KMS-11 (cell line): ENCODE measurements around the gene IFT172.
"Not testable (repeated sequence)": the region's sequence is repeated elsewhere in the genome, so short reads cannot be mapped to it uniquely, and the experiment has no call there.

Experiments used
- H2AFZ ChIP-seq: fragments of 200-600 bp; sonication (generic); 2 replicates; pipeline ENCODE4 v1.6.1; 2016; ENCODE audit warnings: antibody characterized with exemption, mixed run types, low read depth
- H3K27ac ChIP-seq: fragments of 200-600 bp; sonication (generic); 2 replicates; pipeline ENCODE4 v1.6.1; 2016; ENCODE audit warnings: mild to moderate bottlenecking, mixed run types
- H3K27me3 ChIP-seq: fragments of 200-600 bp; sonication (generic); 2 replicates; pipeline ENCODE4 v1.6.1; 2017; ENCODE audit warnings: mild to moderate bottlenecking, low read depth, mixed run types, moderate library complexity; ENCODE audit not compliant: insufficient read depth
- H3K36me3 ChIP-seq: fragments of 200-600 bp; sonication (generic); 2 replicates; pipeline ENCODE4 v1.6.1; 2017; ENCODE audit warnings: mild to moderate bottlenecking, mixed run types; ENCODE audit not compliant: insufficient read depth
- H3K4me1 ChIP-seq: fragments of 200-600 bp; sonication (generic); 2 replicates; pipeline ENCODE4 v1.6.1; 2016; ENCODE audit warnings: mild to moderate bottlenecking, low read depth, mixed run types; ENCODE audit not compliant: poor library complexity, severe bottlenecking
- H3K4me2 ChIP-seq: fragments of 200-600 bp; sonication (generic); 2 replicates; pipeline ENCODE4 v1.7.0; 2016; ENCODE audit warnings: mild to moderate bottlenecking, mixed run types
- H3K4me3 ChIP-seq: fragments of 200-600 bp; sonication (generic); IDR thresholded peaks from 2 replicates; pipeline ENCODE4 v1.6.1; 2017; ENCODE audit warnings: low read depth, low read length, mixed read lengths; ENCODE audit not compliant: insufficient read depth
- H3K79me2 ChIP-seq: fragments of 200-600 bp; sonication (generic); 2 replicates; pipeline ENCODE4 v1.6.1; 2016; ENCODE audit warnings: low read depth, mixed run types; ENCODE audit not compliant: insufficient read depth
- H3K9ac ChIP-seq: fragments of 200-600 bp; sonication (generic); 2 replicates; pipeline ENCODE4 v1.6.1; 2016; ENCODE audit warnings: mild to moderate bottlenecking, mixed run types
- H4K20me1 ChIP-seq: fragments of 200-600 bp; sonication (generic); 2 replicates; pipeline ENCODE4 v1.6.1; 2016; ENCODE audit warnings: mild to moderate bottlenecking, mixed run types; ENCODE audit not compliant: insufficient read depth
- TF ChIP-seq, protein P1 (sequence below): fragments of 200-600 bp; sonication (generic); conservative IDR thresholded peaks from 2 replicates; pipeline ENCODE4 v1.6.1; 2017; ENCODE audit warnings: low read depth, mild to moderate bottlenecking, antibody characterized with exemption, low read length, moderate library complexity, mixed read lengths

The IFT172 gene

DNA sequence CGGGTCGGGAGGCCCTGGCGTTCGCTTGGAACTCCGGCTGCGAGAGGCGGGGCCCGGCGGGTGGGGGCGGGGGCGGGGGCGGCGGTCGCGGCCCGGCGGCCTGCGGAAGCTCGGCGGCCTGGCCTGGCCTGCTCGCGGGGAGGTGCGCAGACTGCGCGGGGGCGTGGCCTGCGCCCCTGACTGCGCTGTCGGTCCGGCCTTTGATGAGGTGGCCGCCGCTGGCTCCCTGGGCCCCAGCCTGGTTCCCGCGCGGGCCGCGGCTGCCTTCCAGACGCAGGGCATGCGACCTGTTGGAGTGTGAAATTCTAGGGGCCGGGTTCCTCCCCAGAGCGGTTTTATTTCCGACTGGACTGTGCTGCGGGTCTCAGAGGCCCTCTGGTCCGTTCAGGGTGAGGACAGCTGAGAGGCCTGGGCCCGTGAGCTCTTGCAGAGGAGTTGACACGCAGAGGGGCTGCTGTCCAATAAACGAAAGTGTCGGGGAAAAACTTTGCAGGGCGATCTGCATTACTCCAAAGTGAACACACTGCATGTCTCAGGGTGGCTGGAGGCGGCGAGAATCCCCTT is 60.5 kb downstream of the IFT172 start:
- Histone ChIP-seq H3K4me3 (peak overlapping the region; percentile 38), H3K27ac (peak overlapping the region; percentile 74), H4K20me1 (no peaks in the 10 kb centered on the region), H3K36me3 (no peaks in the 10 kb centered on the region), H2AFZ (peak overlapping the region; percentile 87; the same call in 1 of the 2 replicates), H3K9ac (peak overlapping the region; percentile 78; the same call in 1 of the 2 replicates), H3K79me2 (peaks cover 30% of the 10 kb centered on the region), H3K4me1 (peaks cover 29% of the 10 kb centered on the region), H3K27me3 (no peaks in the 10 kb centered on the region), H3K4me2 (peak overlapping the region; percentile 91)
- TF ChIP-seq, protein P1, sequence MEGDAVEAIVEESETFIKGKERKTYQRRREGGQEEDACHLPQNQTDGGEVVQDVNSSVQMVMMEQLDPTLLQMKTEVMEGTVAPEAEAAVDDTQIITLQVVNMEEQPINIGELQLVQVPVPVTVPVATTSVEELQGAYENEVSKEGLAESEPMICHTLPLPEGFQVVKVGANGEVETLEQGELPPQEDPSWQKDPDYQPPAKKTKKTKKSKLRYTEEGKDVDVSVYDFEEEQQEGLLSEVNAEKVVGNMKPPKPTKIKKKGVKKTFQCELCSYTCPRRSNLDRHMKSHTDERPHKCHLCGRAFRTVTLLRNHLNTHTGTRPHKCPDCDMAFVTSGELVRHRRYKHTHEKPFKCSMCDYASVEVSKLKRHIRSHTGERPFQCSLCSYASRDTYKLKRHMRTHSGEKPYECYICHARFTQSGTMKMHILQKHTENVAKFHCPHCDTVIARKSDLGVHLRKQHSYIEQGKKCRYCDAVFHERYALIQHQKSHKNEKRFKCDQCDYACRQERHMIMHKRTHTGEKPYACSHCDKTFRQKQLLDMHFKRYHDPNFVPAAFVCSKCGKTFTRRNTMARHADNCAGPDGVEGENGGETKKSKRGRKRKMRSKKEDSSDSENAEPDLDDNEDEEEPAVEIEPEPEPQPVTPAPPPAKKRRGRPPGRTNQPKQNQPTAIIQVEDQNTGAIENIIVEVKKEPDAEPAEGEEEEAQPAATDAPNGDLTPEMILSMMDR: no peak

DNA sequence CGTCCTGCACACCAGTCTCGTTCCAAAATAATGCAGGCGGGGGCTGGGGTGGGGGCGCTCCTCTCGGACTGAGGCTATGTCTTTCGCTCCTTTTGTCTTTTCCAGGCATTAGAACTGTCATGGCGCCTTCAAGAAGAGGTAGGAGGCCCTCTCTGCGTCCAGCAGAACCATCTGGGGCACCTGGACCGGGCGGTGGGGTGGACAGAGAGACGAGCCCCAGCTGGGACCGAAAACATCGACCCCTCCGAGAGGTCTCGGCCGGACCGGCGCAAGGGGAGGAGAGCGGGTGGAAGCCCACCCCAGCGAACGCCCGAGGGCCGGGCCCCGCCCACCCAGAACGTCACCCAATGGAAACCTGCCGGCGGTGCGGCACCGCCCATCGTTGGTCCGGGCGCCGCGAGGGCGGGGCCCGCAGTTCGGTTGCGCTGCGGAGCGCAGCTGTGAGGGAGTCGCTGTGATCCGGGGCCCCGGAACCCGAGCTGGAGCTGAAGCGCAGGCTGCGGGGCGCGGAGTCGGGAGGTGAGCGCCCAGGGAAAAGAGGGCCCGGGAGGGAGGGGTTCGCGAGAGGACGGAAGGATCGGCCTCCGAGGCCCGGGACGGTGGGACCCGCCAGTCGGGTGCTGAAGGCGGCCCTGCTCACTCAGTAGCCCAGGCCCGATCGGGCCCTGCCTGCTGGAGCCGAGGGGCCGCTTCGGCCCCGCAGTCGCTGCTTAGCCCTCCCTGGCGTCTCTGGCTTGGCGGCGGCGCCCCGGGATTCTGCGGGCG is 61.1 kb downstream of the IFT172 start, which contains the start of gene NRBP1:
TSS of gene NRBP1 (plus strand) at position 419 of the 765 bp plus-strand sequence. CDS start 4,643 bp downstream, outside the sequence.
- peaks cover 30% of the 10 kb centered on the region for H3K79me2 ChIP-seq
- peak within 1 kb of the TSS; percentile 78 for H3K9ac ChIP-seq
- no peaks in the 10 kb centered on the region for H4K20me1 ChIP-seq
- H3K4me1 ChIP-seq: peaks cover 29% of the 10 kb centered on the region
- peak within 1 kb of the TSS; percentile 38 for H3K4me3 ChIP-seq
- peak within 1 kb of the TSS; percentile 74 for H3K27ac ChIP-seq
- no peaks in the 10 kb centered on the region for H3K36me3 ChIP-seq
- peak within 1 kb of the TSS; percentile 87 for H2AFZ ChIP-seq
- no peaks in the 10 kb centered on the region for H3K27me3 ChIP-seq
- TF ChIP-seq, protein P1: no peak
- H3K4me2 ChIP-seq: peak within 1 kb of the TSS; percentile 93

DNA sequence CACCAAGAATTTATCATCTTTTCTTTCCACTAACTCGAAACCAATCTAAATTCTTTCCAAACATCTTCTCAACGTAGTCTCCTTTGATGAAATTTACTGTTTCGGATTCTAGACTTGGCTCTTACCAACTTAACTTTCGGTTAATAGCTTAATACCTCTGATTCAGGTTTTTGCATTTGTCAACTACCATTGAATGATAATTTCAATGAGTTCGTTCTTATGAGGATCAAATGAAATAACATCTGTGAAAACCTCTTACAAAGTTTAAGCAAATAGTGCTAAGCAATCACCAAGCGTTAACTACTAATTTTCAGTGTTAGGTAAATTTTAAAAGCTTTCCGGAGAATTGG is 61.7 kb downstream of the IFT172 start:
- peak overlapping the region; percentile 74 for H3K27ac ChIP-seq
- H3K36me3 ChIP-seq: no peaks in the 10 kb centered on the region
- H4K20me1 ChIP-seq: no peaks in the 10 kb centered on the region
- peaks cover 30% of the 10 kb centered on the region for H3K79me2 ChIP-seq
- TF ChIP-seq, protein P1: no peak
- peak overlapping the region; percentile 93 for H3K4me2 ChIP-seq
- H3K27me3 ChIP-seq: no peaks in the 10 kb centered on the region
- H2AFZ ChIP-seq: peak overlapping the region; percentile 87
- H3K9ac ChIP-seq: peak overlapping the region; percentile 78; the same call in 1 of the 2 replicates
- H3K4me1 ChIP-seq: peaks cover 29% of the 10 kb centered on the region
- no peak overlapping the region for H3K4me3 ChIP-seq

DNA sequence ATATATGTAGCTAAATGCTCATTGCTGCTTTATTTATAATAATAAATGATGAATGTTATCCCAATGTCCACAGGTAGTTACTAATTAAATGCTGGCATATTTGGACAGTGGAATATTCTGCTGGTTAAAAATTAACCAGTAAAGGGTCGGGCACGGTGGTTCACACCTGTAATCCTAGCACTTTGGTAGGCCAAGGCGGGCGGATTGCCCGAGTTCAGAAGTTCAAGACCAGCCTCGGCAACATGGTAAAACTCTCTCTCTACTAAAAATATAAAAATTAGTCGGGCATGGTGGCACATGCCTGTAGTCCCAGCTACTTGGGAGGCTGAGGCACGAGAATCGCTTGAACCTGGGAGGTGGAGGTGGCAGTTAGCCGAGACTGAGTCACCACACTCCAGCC is 64.5 kb downstream of the IFT172 start:
- H4K20me1 ChIP-seq, H3K36me3 ChIP-seq, H3K27ac ChIP-seq, H3K79me2 ChIP-seq, H3K4me3 ChIP-seq, H2AFZ ChIP-seq, H3K9ac ChIP-seq, H3K4me1 ChIP-seq, H3K27me3 ChIP-seq, H3K4me2 ChIP-seq: not testable (repeated sequence)

DNA sequence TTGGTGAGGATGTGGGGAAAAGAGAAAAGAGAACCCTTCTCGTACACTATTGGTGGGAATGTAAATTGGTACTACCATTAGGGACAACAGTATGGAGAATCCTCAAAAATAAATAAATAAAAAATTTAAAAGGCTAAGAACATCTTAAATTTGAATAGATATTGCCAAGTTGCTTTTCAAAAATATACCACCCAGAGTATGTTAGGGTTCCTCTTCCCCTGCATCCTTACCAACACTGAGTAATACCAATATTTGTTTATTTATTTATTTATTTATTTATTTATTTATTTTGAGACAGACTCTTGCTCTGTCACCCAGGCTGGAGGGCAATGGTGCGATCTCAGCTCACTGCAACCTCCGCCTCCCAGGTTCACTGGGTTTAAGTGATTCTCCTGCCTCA is 66.6 kb downstream of the IFT172 start:
- TF ChIP-seq, protein P1: no peak
- Histone ChIP-seq H4K20me1 (no peaks in the 10 kb centered on the region), H3K27me3 (no peaks in the 10 kb centered on the region), H3K4me1 (peaks cover 6% of the 10 kb centered on the region), H3K27ac (no peak overlapping the region), H3K4me3 (no peak overlapping the region), H3K9ac (no peak overlapping the region), H3K79me2 (no peaks in the 10 kb centered on the region), H3K4me2 (no peak overlapping the region), H3K36me3 (no peaks in the 10 kb centered on the region), H2AFZ (no peak overlapping the region)
